Heart right ventricle (tissue), 16 donors: ENCODE measurements around the gene CEP131. TPM values are rescaled to one million over a fixed set of nuclear protein-coding genes. Genes with fewer than 3 reads are reported as not detected.
A peak's percentile ranks its signal among the peaks of the same experiment; 100 is the strongest.

Experiments
- ATAC-seq, 8 donors: fragments of 200-7000 bp; cut with Tn5 transposase; one replicate each; pipeline ENCODE4 v1.9.1; 2020; ENCODE audit warnings: mild to moderate bottlenecking in 8 of 8, moderate library complexity in 8 of 8, moderate number of reproducible peaks in 1 of 8
- DNase-seq, 2 donors: peaks; one replicate each; pipeline ENCODE4 v3.0.0-alpha.2; 2020
- H3K27ac ChIP-seq, 10 donors: fragments of 200-600 bp; sonication (generic) in 2 of 10; one replicate each; pipeline versions ENCODE4 v1.5.0 to v1.8.0; 2020 to 2022; ENCODE audit warnings: mild to moderate bottlenecking in 3 of 10
- H3K27me3 ChIP-seq, 7 donors: fragments of 200-600 bp; one replicate each; pipeline ENCODE4 v1.8.0; 2021 to 2022; ENCODE audit warnings: mild to moderate bottlenecking in 2 of 7
- H3K36me3 ChIP-seq, 9 donors: fragments of 200-600 bp; sonication (generic) in 1 of 9; one replicate each; pipeline versions ENCODE4 v1.5.0 to v1.8.0; 2020 to 2022; ENCODE audit warnings: mild to moderate bottlenecking in 2 of 9
- H3K4me1 ChIP-seq, 9 donors: fragments of 200-600 bp; sonication (generic) in 1 of 9; one replicate each; pipeline versions ENCODE4 v1.5.0 to v1.8.0; 2020 to 2022; ENCODE audit warnings: mild to moderate bottlenecking in 4 of 9
- H3K4me3 ChIP-seq, 10 donors: fragments of 200-600 bp; sonication (generic) in 2 of 10; one replicate each; pipeline versions ENCODE4 v1.5.0 to v1.8.0; 2020 to 2022; ENCODE audit warnings: mild to moderate bottlenecking in 7 of 10, moderate library complexity in 2 of 10
- H3K9me3 ChIP-seq, 11 donors: fragments of 200-600 bp in 10 of 11; sonication (generic) in 2 of 11; one replicate each; pipeline versions ENCODE4 v1.5.0 to v1.8.0; 2013 to 2022; ENCODE audit warnings: mild to moderate bottlenecking in 2 of 11, control low read depth in 1 of 11, moderate library complexity in 1 of 11
- CTCF ChIP-seq, 9 donors: fragments of 200-600 bp; sonication (generic) in 2 of 9; IDR thresholded peaks; one replicate each; pipeline versions ENCODE4 v1.5.0 to v1.8.0; 2021 to 2022; ENCODE audit warnings: antibody characterized with exemption in 9 of 9, mild to moderate bottlenecking in 5 of 9, moderate library complexity in 1 of 9
- WGBS, 2 donors: extraction: QIAGEN DNeasy Blood & Tissue Kit; methylation state at CpG; one replicate each; pipeline ENCODE4 v1.1.7; 2013; ENCODE audit warnings: inconsistent platforms in 1 of 2; 5-methylcytosine and 5-hydroxymethylcytosine counted together
- intact Hi-C, 10 donors: fragments of 100-400 bp; cut with DNase I; formaldehyde crosslinking; loops; one replicate each; pipeline versions ENCODE4 v1.11.1 to v1.14.2; 2022
- polyA plus RNA-seq, 2 donors: library from polyadenylated mRNA; stranded (reverse); fragments of 200-250 nt; gene quantifications; one replicate each; pipeline ENCODE4 v1.2.3, GENCODE V29; 2013
- total RNA-seq, 10 donors: library from RNA; stranded (reverse); fragmentation: NEBNext Ultra II Directional in 3 of 10; extraction: Animal tissue kit (Norgen Biotek cat#: 25700) in 3 of 10; gene quantifications; one replicate each; pipeline versions ENCODE4 v1.2.1 to v1.2.4, GENCODE V29; 2021 to 2023
- donor health status: Arrhythmogenic right ventricular cardiomyopathy.
- donor health status: ischemic (EF 13 %, LVEDD 7.1; RV severe dilation, severe dysfunction).
- donor health status: healthy with polysubstance abuse.
- donor health status: DM: no; HTN: yes; CAD: no.
- donor health status: DM: no; HTN: no; CAD: no.
- donor health status: ischemic (EF 25% LVEDD 6.9; RV normal size, moderate dysfunction).
- donor health status: ischemic (EF 25% LVEDD 5.7; RV mildly dilated, moderate dysfunction).
- donor health status: healthy.
- donor health status: DM: yes; HTN: yes; CAD: no.
- donor health status: Ischemic cardiomyopathy.
- donor health status: ischemic (EF 35%, LVEDD 5.7; RV mildly dilated, moderate dysfunction).
- donor health status: nonischemic (EF 11% LVEDD 7.7; RV severe dilation, severe dysfunction).
- donor health status: DM: yes; HTN: yes; CAD: no.
- donor health status: PGD.
- donor health status: ischemic (EF 29% LVEDD 5.4; RV normal size, mild dysfunction).
- donor health status: nonischemic (EF 23%, LVEDD 6.1; RV moderate dilation, normal function).

Gene CEP131
- total and polyA plus RNA-seq, 12 donors, result 6.4 to 20.9 (median 8.0) TPM

- WGBS, 2 donors, result 39 to 47% methylated on average over 26 of the region's 26 CpGs
- Histone ChIP-seq H3K4me1 (peaks cover 10 to 42% (median 30%) of the 10 kb centered on the region in 9 donors), H3K27me3 (no peaks in the 10 kb centered on the region), H3K27ac (no peak overlapping the region), H3K9me3 (no peaks in the 10 kb centered on the region), H3K36me3 (peaks cover 0 to 33% (median 0%) of the 10 kb centered on the region in 9 donors), H3K4me3 (no peak overlapping the region)
- intact Hi-C loops, result loop anchor here in 9 of 10 donors (1.0 to 10.0 kb wide), 4 partner anchors 99 to 217 kb away; no protein-coding TSS in a partner anchor
- peak; percentile 44 to 60 for DNase-seq
- ATAC-seq, result peak in 2 of 8 donors; percentile 4 to 14
- TF ChIP-seq CTCF (IDR thresholded peaks at IDR 0.05), result peak; percentile 66 to 85 (median 81)
Measured at GRCh38 chr17:81241648-81242420, 19.1 kb upstream of the CEP131 start.

DNA sequence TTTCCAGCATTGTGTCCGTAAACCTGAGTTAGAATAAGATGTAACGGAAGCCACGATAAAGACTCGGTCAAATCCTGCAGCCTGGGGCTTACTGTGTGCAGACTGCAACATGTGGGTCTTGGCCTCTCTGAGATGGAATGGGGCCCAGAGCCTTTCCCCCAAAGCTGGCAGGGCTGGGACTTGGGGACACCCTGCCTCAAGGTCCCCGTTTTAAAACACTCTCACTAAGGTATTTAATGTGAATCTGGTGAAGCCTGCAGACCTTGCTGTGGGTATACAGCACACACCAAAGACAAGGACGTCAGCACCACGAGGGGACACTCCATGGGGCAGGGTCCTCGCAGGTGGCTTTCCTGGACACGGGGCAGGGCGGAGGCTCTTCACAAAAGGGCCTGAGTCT lies 18.4 kb upstream of the CEP131 start:
- 92 to 93% methylated on average over 10 of the region's 10 CpGs for WGBS, 2 donors
- H3K27ac ChIP-seq, result no peak overlapping the region
- no peaks in the 10 kb centered on the region for H3K27me3 ChIP-seq
- H3K36me3 ChIP-seq, result peaks cover 0 to 26% (median 0%) of the 10 kb centered on the region in 9 donors
- intact Hi-C loops, result loop anchor here in 9 of 10 donors (1.0 to 10.0 kb wide), 4 partner anchors 98 to 216 kb away; no protein-coding TSS in a partner anchor
- H3K4me3 ChIP-seq, result no peak overlapping the region
- H3K4me1 ChIP-seq, result peaks cover 10 to 47% (median 32%) of the 10 kb centered on the region in 9 donors
- ATAC-seq (no peak), DNase-seq (no peak)
- TF ChIP-seq CTCF (IDR thresholded peaks at IDR 0.05), result no peak
- no peaks in the 10 kb centered on the region for H3K9me3 ChIP-seq

- Histone ChIP-seq H3K36me3 (peaks cover 0 to 26% (median 0%) of the 10 kb centered on the region in 9 donors), H3K27me3 (no peaks in the 10 kb centered on the region), H3K4me3 (no peak overlapping the region), H3K27ac (no peak overlapping the region), H3K4me1 (peaks cover 10 to 51% (median 32%) of the 10 kb centered on the region in 9 donors), H3K9me3 (no peaks in the 10 kb centered on the region)
- no peak for TF ChIP-seq CTCF (IDR thresholded peaks at IDR 0.05)
- intact Hi-C loops, result loop anchor here in 9 of 10 donors (1.0 to 10.0 kb wide), 4 partner anchors 98 to 216 kb away; no protein-coding TSS in a partner anchor
- DNase-seq, result no peak
- ATAC-seq, result no peak
- WGBS, 2 donors, result 76 to 78% methylated on average over 8 of the region's 8 CpGs
Measured at GRCh38 chr17:81240761-81241160, 18.0 kb upstream of the CEP131 start.

DNA sequence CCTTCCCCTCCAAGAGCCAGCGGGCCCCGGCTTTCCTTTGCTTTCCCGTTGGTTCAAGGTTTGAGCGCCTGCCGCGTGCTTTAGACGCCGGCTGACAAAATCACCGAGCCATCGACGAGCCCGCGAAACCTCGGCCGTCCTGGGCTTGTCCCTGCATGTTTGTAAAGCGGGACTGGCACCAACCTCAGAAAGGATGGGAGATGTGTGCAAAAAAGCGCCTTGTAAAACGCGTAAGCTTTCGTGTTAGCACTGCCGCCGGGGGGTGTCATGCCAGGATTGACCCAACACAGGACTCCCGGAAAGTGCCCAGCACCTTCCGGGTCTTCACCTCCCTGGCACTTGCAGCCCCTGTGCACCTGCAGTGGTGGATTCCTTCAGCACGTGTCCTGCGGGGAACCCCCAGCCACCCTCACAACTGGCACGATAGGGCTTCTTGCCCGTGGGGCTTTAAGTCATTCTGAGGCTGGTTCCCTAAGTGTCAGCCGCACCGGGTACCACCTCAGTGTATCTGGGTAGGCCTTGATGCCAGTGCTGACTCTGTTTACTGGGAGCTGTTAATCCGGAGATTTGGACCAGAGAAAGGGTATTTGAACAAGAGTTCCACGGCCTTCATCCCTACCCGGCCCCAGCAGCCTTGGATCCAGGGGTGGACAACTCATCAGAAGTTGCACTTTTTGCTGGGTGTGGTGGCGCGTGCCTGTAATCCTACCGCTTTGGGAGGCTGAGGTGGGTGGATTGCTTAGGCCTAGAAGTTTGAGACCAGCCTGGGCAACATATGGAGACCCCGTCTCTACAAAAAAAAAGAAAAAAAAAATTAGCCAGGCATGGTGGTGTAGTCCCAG lies 17.2 kb upstream of the CEP131 start:
- 19 to 20% methylated on average over 36 to 37 of the region's 37 CpGs for WGBS, 2 donors
- Histone ChIP-seq H3K9me3 (no peaks in the 10 kb centered on the region), H3K4me3 (peak overlapping the region; percentile 81 to 100 (median 92)), H3K4me1 (peaks cover 10 to 52% (median 32%) of the 10 kb centered on the region in 9 donors), H3K36me3 (peaks cover 0 to 27% (median 0%) of the 10 kb centered on the region in 9 donors), H3K27ac (peak overlapping the region; percentile 59 to 90 (median 82)), H3K27me3 (no peaks in the 10 kb centered on the region)
- no peak for TF ChIP-seq CTCF (IDR thresholded peaks at IDR 0.05)
- ATAC-seq (no peak), DNase-seq (no peak)
- intact Hi-C loops, result loop anchor here in 9 of 10 donors (1.0 to 10.0 kb wide), 5 partner anchors 17 to 245 kb away; partner anchors contain the start of gene CHMP6 (in 1 of the 9)
